Neural cell (in vitro differentiated cells): Measurements from ENCODE around the gene OR6V1.

Experiments
- EP300 ChIP-seq: fragments of 450-650 bp; conservative IDR thresholded peaks from 2 replicates; pipeline ENCODE4 v1.6.1; 2014; ENCODE audit warnings: antibody characterized with exemption, mild to moderate bottlenecking, moderate library complexity; ENCODE audit not compliant: poor library complexity, severe bottlenecking
- TAF1 ChIP-seq: IDR thresholded peaks from 2 replicates; pipeline ENCODE4 v1.6.1; 2012; ENCODE audit warnings: low read depth
- TF ChIP-seq, protein P1 (sequence below): fragments of 450-650 bp; IDR thresholded peaks from 2 replicates; pipeline ENCODE4 v1.5.1; 2014; ENCODE audit warnings: antibody characterized with exemption, mild to moderate bottlenecking, moderate library complexity; ENCODE audit not compliant: poor library complexity, severe bottlenecking

DNA sequence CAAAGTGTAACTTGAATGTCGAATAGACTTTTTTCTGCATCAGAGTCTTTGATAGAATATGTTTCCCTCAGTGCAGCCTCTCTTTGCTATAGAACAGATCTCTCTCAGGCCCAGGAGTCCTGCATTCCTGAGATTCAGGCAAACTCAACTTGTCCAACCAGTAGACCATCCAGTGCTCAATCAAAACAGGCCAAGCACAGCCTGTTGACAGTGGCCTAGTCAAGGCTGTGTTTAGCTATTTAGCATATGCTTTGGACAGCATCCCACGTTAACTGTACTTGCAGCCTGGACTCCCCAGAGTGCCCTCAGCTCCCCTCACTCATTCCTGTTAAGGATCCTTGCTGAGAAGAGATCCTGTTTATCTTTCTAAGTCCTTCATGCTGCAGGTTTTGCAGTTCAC is 16.3 kb downstream of the OR6V1 start:
- TF ChIP-seq, protein P1, sequence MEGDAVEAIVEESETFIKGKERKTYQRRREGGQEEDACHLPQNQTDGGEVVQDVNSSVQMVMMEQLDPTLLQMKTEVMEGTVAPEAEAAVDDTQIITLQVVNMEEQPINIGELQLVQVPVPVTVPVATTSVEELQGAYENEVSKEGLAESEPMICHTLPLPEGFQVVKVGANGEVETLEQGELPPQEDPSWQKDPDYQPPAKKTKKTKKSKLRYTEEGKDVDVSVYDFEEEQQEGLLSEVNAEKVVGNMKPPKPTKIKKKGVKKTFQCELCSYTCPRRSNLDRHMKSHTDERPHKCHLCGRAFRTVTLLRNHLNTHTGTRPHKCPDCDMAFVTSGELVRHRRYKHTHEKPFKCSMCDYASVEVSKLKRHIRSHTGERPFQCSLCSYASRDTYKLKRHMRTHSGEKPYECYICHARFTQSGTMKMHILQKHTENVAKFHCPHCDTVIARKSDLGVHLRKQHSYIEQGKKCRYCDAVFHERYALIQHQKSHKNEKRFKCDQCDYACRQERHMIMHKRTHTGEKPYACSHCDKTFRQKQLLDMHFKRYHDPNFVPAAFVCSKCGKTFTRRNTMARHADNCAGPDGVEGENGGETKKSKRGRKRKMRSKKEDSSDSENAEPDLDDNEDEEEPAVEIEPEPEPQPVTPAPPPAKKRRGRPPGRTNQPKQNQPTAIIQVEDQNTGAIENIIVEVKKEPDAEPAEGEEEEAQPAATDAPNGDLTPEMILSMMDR = no peak
- TF ChIP-seq EP300 (no peak), TAF1 (no peak)
